Stimulated activated naive B cell treated with anti-CD40 and anti-IgM and Interleukin-4, amounts not matched to agents 10 μg/mL and 1 μg/mL and 100 μg/mL, for 72 hours (primary cell): ENCODE measurements around the gene UCP3.
A peak's percentile ranks its signal among the peaks of the same experiment; 100 is the strongest.

Source experiments
- ATAC-seq, 2 donors: fragments of 150-1000 bp; cut with Tn5 transposase; replicated peaks; 2 replicates each; pipeline ENCODE4 v1.10.0; 2021; ENCODE audit warnings: moderate library complexity in 1 of 2
- DNase-seq: peaks from one replicate; pipeline ENCODE4 v3.0.0; 2021
- H3K27ac Mint-ChIP-seq: one replicate; pipeline ENCODE4 v1.8.0; 2022; ENCODE audit warnings: mild to moderate bottlenecking, mixed read lengths
- H3K27me3 Mint-ChIP-seq, 2 donors: one replicate each; pipeline ENCODE4 v1.8.0; 2022; ENCODE audit warnings: mixed read lengths in 2 of 2
- H3K36me3 Mint-ChIP-seq, 2 donors: one replicate each; pipeline ENCODE4 v1.8.0; 2022; ENCODE audit warnings: mixed read lengths in 2 of 2, mild to moderate bottlenecking in 1 of 2
- H3K4me1 Mint-ChIP-seq, 2 donors: one replicate each; pipeline ENCODE4 v1.8.0; 2022; ENCODE audit warnings: mixed read lengths in 2 of 2, mild to moderate bottlenecking in 1 of 2
- H3K4me3 Mint-ChIP-seq, 2 donors: one replicate each; pipeline ENCODE4 v1.8.0; 2022; ENCODE audit warnings: mild to moderate bottlenecking in 2 of 2, mixed read lengths in 2 of 2, moderate library complexity in 1 of 2
- H3K9me3 Mint-ChIP-seq, 2 donors: one replicate each; pipeline ENCODE4 v1.8.0; 2022; ENCODE audit warnings: mixed read lengths in 2 of 2, mild to moderate bottlenecking in 1 of 2

UCP3 gene

DNA sequence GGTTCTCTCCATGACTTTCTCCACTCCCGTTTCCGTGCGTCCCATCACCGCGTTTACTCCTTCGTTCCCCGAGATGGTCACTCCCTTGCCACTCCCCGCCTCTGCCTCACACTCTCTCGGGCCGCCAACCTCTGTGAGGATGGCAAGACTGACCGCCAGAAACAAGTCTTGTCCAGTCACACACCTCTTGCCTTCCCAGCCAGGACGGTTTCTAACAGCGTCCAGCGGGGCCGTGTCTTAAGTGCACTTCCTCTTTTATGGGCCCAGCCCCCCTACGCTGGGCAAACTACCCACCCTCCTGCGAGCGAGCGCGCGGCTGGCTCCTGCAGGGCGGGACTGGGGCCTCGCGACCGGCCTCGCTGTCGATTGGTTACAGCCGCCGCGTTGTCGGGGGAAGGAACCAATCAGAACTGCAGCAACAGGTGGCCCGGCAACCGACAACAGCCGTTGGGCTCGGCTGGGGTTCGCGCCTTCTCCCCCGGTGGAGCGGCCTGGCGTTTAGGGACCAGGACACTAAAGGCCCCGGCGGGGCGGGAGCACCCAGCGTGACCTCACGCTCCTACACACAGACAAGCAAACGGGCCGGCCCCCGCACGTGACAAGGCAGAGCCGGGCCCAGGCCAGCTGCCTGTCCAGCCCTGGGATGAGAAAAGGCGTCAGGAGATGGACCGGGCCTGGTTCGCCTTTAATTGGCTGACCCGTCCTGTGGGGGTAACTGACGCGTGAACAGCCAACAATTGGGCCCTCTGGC is 25.7 kb downstream of the UCP3 start:
- ATAC-seq = peak; percentile 74 to 79
- H3K9me3 Mint-ChIP-seq = no peaks in the 10 kb centered on the region
- peak overlapping the region; percentile 97 to 100 for H3K4me3 Mint-ChIP-seq
- H3K27me3 Mint-ChIP-seq = no peaks in the 10 kb centered on the region
- H3K36me3 Mint-ChIP-seq = peaks cover 39 to 45% of the 10 kb centered on the region in 2 donors
- H3K27ac Mint-ChIP-seq = peak overlapping the region; percentile 100
- peaks cover 35 to 39% of the 10 kb centered on the region in 2 donors for H3K4me1 Mint-ChIP-seq
- peak; percentile 95 for DNase-seq

DNA sequence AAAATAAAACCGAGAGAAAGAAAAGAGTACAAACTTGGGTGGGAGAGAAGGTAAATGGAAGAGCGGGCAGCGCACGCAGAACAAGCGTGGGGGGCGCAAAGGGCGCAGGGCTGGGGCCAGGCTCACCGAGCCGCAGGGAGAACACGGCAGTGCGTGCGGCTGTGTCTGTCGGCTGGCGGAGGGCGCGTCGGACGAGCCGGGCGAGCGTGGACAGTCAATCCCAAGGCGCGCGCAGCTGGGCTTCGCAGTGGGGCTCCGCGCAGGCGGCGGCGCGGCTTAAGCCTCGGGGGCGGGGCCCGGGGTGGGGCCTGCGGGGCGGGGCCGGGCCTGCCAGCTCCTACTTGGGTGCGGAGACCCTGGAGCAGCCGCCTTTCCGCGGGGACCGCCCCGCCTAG is 26.3 kb downstream of the UCP3 start, which contains the start of gene UCP2:
Gene UCP2 (minus strand): TSS at position 249 of the 395 bp plus-strand sequence. CDS start 4,465 bp downstream, outside the sequence.
- no peaks in the 10 kb centered on the region for H3K27me3 Mint-ChIP-seq
- DNase-seq = peak; percentile 74

DNA sequence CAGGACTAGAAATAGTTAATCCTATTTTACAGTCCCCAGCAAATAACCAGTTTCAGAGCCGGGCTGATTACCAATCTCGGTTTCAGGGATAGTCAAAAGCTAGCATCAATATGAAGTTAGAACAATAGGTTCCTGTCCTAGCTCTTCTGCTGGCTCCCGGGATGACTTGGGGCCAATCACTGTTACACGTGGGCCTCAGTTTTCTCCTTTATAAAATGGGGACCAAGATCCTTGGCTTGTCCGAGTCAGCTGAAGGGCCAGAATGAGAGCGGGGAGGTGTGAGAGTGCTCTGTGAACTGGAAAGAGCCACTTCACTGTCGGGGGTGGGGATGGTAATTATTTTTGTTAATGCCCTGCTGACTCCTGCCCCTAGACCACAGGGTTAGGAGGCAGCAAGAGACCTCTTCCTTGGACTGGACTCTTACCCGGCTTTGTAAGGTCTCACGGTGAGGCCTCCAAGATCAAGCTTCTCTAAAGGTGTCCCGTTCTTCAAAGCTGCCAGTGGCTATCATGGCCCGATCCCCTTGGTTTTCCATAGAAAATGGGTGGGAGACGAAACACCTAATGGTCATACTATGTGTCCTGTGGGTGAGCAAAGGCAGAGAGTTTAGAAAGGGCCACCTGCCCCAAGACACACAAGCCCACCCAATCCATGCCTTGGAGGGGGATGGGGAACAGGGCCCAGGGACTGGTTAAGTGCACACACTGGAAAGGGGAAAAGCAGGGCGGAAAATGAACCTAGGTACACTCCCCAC is 27.7 kb downstream of the UCP3 start:
- H3K27ac Mint-ChIP-seq = peak overlapping the region; percentile 98
- no peaks in the 10 kb centered on the region for H3K27me3 Mint-ChIP-seq
- H3K4me1 Mint-ChIP-seq = peaks cover 44 to 54% of the 10 kb centered on the region in 2 donors
- DNase-seq = no peak
- no peaks in the 10 kb centered on the region for H3K9me3 Mint-ChIP-seq
- no peak for ATAC-seq
- H3K4me3 Mint-ChIP-seq = peak overlapping the region; percentile 97 to 100
- peaks cover 51 to 65% of the 10 kb centered on the region in 2 donors for H3K36me3 Mint-ChIP-seq

More for the DNA sequence above, 26.3 kb downstream of the UCP3 start, which contains the start of gene UCP2:
- Mint-ChIP-seq H3K9me3 (no peaks in the 10 kb centered on the region), H3K4me1 (peaks cover 35 to 41% of the 10 kb centered on the region in 2 donors), H3K27ac (peak within 1 kb of the TSS; percentile 100), H3K36me3 (peaks cover 41 to 51% of the 10 kb centered on the region in 2 donors), H3K4me3 (peak within 1 kb of the TSS; percentile 97 to 100)
- peak; percentile 62 to 69 for ATAC-seq

DNA sequence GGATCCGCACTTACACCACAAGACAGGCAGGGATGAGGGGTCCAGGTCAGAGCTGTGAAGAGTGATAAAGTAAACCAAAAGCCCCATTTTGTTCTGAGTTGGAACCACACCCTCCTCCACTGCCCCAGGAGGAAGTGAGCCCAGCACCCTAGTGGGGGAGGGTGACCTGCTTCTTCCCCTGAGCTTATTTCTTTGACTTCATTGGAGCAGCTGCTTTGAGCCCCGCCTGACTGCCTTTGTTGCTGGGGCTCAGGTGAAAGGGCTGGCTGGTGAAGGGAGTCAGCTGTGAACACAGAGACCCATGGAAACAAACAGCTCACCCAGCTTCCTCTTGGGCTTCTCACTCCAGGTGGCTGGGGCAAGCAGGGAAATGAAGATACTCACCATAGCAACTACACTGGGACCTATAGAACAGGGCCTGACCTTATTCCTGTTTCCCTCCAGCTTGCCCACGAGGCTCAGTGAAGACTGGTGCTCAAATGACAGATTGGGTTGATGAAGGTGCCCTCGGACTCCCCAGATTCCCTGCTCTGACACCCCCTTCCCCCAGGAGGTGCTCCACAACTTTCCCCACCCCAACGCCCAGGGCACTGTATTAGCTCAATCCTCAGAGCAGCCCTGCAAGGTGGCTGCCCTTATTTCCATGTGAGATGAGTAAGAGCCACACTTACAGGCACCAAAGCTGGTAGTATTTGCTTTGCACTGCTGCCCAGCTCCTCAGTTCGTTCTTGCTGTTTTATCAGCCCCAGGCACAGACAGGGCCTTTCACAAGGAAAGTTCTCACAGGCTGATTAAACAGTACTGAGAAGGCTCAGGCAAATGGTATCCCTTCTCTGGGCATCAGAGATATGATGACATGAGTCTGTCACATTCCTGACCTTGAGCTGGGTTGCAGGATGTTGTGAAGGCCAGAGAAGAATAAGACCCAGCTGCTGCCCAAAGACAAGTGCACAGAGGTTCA is 28.6 kb downstream of the UCP3 start:
- H3K27ac Mint-ChIP-seq = peak overlapping the region; percentile 98
- peak; percentile 86 for DNase-seq
- H3K27me3 Mint-ChIP-seq = no peaks in the 10 kb centered on the region
- no peaks in the 10 kb centered on the region for H3K9me3 Mint-ChIP-seq
- peak overlapping the region; percentile 97 to 100 for H3K4me3 Mint-ChIP-seq
- peaks cover 60 to 74% of the 10 kb centered on the region in 2 donors for H3K36me3 Mint-ChIP-seq
- peaks cover 50 to 64% of the 10 kb centered on the region in 2 donors for H3K4me1 Mint-ChIP-seq
- peak; percentile 70 to 73 for ATAC-seq

DNA sequence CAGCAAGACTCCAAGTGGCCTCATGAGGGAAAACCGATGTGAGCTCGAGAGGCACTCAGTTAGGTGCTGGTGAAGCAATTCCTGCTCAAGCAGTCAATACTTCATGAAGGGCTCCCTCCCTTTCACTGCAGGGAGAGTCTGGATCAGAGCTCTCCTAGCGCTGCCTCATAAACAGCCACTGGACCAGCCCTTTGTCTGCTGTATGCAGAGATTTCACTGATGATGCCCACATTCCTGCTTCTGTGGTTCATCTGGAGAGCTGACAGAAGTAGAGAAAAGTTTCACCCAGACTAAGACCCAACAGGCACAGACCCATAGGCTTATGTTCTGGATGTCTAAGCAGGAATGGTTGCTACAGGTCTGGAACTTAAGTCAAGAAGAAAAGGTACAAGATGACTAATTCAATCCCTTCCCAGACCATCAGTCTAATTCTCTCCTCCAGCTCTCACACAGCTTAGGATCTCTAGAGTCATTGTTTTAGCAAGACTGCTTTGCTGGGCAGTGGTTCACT is 30.3 kb downstream of the UCP3 start:
- H3K4me3 Mint-ChIP-seq = peak overlapping the region; percentile 67 to 77
- no peaks in the 10 kb centered on the region for H3K27me3 Mint-ChIP-seq
- peak overlapping the region; percentile 98 for H3K27ac Mint-ChIP-seq
- H3K36me3 Mint-ChIP-seq = peaks cover 71 to 91% of the 10 kb centered on the region in 2 donors
- peaks cover 60 to 75% of the 10 kb centered on the region in 2 donors for H3K4me1 Mint-ChIP-seq
- ATAC-seq = no peak
- H3K9me3 Mint-ChIP-seq = no peaks in the 10 kb centered on the region
- no peak for DNase-seq

DNA sequence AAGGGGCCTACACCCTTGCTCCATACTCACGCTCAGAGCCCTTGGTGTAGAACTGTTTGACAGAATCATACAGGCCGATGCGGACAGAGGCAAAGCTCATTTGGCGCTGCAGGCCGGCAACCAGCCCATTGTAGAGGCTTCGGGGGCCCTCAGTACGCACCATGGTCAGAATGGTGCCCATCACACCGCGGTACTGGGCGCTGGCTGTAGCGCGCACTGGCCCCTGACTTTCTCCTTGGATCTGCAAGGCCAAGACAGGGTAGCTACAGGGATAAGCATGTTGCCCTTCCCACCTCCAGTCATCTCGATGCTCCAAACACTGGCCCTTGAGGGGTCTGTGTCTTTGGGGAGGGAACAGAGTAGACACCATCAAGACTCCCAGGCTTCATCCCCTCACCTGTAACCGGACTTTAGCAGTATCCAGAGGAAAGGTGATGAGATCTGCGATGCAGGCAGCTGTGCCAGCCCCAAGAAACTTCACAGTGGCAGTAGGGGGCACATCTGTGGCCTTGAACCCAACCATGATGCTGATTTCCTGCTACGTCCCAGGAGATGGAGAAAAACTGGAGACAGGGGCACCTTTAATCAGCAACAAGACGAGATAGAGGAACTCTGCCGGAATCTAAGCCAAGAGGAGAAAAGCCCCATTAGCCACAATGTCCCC is 30.9 kb downstream of the UCP3 start:
- Mint-ChIP-seq H3K36me3 (peaks cover 73 to 94% of the 10 kb centered on the region in 2 donors), H3K4me3 (peak overlapping the region in 1 of 2 donors; percentile 5), H3K4me1 (peaks cover 60 to 75% of the 10 kb centered on the region in 2 donors), H3K9me3 (no peaks in the 10 kb centered on the region), H3K27me3 (no peaks in the 10 kb centered on the region), H3K27ac (peak overlapping the region; percentile 69)
- ATAC-seq (no peak), DNase-seq (no peak)

DNA sequence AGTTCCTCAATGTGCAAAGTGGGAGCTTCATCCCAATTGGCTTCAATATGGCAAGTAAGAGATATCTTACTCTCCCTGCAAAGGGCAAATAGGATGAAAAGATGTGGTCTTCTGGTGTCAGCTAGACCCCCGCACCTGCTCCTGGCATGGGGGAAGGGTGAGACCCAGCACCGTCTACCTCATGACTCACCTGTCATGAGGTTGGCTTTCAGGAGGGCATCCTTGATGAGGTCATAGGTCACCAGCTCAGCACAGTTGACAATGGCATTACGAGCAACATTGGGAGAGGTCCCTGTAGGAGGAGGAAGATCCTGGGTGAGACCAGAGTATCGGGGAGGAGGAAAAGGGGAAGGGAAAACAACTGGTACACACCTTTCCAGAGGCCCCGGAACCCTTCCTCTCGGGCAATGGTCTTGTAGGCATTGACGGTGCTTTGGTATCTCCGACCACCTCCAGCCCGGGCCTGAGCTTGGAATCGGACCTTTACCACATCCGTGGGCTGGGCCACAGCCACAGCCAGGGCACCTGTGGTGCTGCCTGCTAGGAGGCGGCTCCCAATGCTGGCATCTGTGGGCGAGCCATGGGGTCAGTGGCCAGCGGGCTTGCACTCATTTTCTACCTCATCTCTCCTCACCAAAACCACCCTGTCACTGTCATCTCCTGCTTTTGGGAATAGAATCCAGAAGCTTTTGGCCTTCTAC is 32.3 kb downstream of the UCP3 start:
- Mint-ChIP-seq H3K27me3 (no peaks in the 10 kb centered on the region), H3K36me3 (peaks cover 65 to 86% of the 10 kb centered on the region in 2 donors), H3K4me1 (peaks cover 62 to 87% of the 10 kb centered on the region in 2 donors), H3K4me3 (peak overlapping the region in 1 of 2 donors; percentile 23), H3K27ac (peak overlapping the region; percentile 69), H3K9me3 (no peaks in the 10 kb centered on the region)
- DNase-seq (no peak), ATAC-seq (no peak)

DNA sequence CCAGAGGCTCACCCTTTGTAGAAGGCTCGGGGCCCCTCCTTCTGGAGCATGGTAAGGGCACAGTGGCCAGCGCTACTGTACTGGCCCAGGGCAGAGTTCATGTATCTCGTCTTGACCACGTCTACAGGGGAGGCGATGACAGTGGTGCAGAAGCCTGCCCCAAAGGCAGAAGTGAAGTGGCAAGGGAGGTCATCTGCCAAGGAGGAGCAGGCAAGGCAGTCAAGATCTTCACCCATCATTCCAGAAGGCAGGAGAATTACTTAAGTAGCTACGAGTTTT is 33.5 kb downstream of the UCP3 start:
- Mint-ChIP-seq H3K9me3 (no peaks in the 10 kb centered on the region), H3K27me3 (no peaks in the 10 kb centered on the region), H3K36me3 (peaks cover 54 to 75% of the 10 kb centered on the region in 2 donors), H3K4me1 (peaks cover 63 to 92% of the 10 kb centered on the region in 2 donors), H3K4me3 (peak overlapping the region in 1 of 2 donors; percentile 12), H3K27ac (peak overlapping the region; percentile 42)
- no peak for DNase-seq
- ATAC-seq = no peak

DNA sequence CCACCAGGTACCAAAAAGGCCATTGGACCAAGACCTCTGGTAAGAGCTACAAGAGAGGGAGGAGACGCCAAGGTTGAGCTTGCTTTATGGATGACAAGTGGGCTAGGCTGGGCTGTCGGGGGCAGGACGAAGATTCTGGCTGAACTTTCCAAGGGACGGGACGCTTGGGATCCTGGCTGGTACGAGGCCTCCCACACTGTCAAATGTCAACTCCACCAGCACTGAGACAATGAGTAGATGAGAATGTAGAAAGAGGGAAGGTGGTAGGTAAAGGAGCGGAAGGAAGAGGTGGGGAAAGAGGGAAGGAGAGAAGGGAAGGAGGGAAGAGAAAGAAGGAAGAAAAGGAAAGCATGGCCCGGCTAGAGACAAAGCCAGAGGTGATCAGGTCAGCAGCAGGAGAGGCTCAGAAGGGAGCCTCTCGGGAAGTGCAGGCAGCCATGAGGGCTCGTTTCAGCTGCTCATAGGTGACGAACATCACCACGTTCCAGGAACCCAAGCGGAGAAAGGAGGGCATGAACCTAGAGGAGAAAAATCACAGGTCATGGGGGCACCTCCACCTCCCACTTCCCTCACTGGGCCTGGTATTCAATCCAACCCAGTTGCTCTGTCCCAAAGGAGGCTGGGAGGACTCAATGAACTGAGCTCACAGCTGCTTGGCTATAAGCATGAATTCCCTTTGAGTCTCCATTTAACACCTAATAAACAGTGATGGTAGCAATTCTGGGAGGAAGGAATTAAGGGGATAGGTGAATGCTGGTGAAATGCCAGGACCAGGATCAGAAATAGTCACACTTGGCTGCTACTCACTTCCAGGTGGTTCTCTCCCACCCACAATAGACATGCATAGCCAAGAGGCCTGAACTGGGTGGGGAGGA is 34.0 kb downstream of the UCP3 start:
- H3K36me3 Mint-ChIP-seq = peaks cover 50 to 69% of the 10 kb centered on the region in 2 donors
- no peaks in the 10 kb centered on the region for H3K9me3 Mint-ChIP-seq
- H3K4me1 Mint-ChIP-seq = peaks cover 63 to 92% of the 10 kb centered on the region in 2 donors
- H3K27me3 Mint-ChIP-seq = no peaks in the 10 kb centered on the region
- ATAC-seq (no peak), DNase-seq (no peak)
- H3K4me3 Mint-ChIP-seq = no peak overlapping the region
- peak overlapping the region; percentile 78 for H3K27ac Mint-ChIP-seq

DNA sequence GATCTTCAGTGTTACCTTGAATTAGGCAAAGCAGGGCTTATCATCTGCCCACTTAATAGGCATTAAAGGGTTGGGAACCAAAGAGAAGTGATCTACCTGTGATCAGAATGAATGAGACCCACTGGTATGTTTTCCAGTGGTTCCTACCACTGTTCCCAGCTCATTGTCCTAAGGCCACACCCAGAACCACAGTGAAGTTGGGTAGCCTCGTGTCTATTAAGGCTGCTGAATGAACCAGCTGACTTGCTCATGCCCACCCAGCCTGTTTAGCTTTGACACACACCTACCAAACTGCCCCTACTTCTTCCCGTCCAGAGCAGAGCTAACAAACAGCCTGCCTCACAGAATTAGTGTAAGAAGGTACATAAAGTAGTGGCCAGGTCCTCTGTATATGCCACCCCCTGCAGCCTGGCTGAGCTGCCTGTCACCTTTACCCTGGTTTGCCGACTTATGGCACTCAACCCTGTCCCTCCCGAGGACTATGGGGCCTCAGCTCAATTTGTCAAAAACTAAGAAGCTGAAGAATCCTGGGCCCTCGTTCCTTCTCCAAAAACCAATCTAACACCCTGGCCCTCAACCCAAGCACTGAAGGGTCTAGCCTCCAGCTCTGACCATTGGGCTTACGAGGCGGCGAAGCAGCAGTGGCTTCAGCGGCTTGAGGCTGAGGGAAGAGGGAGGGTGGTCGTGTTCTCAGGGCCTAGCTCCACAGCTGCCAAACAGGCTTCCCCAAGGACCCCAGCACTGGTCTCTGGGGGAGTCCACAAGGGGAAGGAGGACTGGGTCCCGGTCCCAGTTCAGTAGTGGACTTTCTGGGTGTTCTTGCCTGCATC is 36.0 kb downstream of the UCP3 start:
- no peaks in the 10 kb centered on the region for H3K27me3 Mint-ChIP-seq
- no peak for DNase-seq
- H3K36me3 Mint-ChIP-seq = peaks cover 36 to 52% of the 10 kb centered on the region in 2 donors
- H3K4me3 Mint-ChIP-seq = no peak overlapping the region
- ATAC-seq = no peak
- no peaks in the 10 kb centered on the region for H3K9me3 Mint-ChIP-seq
- peak overlapping the region; percentile 92 for H3K27ac Mint-ChIP-seq
- peaks cover 67 to 96% of the 10 kb centered on the region in 2 donors for H3K4me1 Mint-ChIP-seq

DNA sequence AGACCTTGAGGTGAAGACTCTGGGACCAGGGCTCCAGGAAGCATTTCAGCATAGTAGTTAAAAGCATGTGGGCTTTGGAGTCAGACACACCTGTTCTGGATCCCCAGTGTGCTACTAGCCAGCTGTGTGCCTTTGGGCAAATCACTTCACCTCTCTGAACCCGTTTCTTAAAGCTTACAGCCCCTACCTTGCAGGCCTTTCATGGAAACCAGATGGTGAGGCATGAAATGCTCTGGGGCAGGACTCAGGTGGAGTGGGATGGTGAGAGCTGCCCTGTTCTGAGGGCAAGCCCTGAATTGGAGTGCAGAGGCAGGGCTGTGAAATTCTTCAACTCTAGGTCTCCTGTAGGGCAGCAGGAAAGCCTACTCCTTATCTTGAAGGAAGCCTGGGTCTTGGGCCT is 36.7 kb downstream of the UCP3 start:
- Mint-ChIP-seq H3K36me3 (peaks cover 33 to 45% of the 10 kb centered on the region in 2 donors), H3K27me3 (no peaks in the 10 kb centered on the region), H3K9me3 (no peaks in the 10 kb centered on the region), H3K27ac (peak overlapping the region; percentile 92), H3K4me3 (no peak overlapping the region), H3K4me1 (peaks cover 66 to 90% of the 10 kb centered on the region in 2 donors)
- no peak for DNase-seq
- ATAC-seq = no peak
